NT2/D1 (cell line): ENCODE data around the gene GFER.

Experiments
- SUZ12 ChIP-seq: IDR thresholded peaks from 2 replicates; pipeline ENCODE4 v1.6.1; 2011; ENCODE audit not compliant: insufficient read length, insufficient read depth; ENCODE audit errors: extremely low read depth
- YY1 ChIP-seq: IDR thresholded peaks from 2 replicates; pipeline ENCODE4 v1.6.1; 2011; ENCODE audit not compliant: insufficient read length, insufficient read depth

- TF ChIP-seq SUZ12 (no peak), YY1 (no peak)
Measured at GRCh38 chr16:1990351-1991134, 6.5 kb downstream of the GFER start.
